DOHH2 (cell line): ENCODE results near the gene KCNK3.
"Not testable (repeated sequence)": the region's sequence is repeated elsewhere in the genome, so short reads cannot be mapped to it uniquely, and the experiment has no call there.

Source experiments
- H3F3A ChIP-seq: fragments of 200-600 bp; sonication (generic), shearing (Covaris generic); 2 replicates; pipeline ENCODE4 v1.6.0; 2016; ENCODE audit warnings: antibody characterized with exemption, mild to moderate bottlenecking; ENCODE audit not compliant: control insufficient read depth, insufficient read depth
- H3K27ac ChIP-seq: fragments of 200-600 bp; sonication (generic); 2 replicates; pipeline ENCODE4 v1.5.1; 2014; ENCODE audit warnings: low read depth, mild to moderate bottlenecking, low read length, moderate library complexity
- H3K27me3 ChIP-seq: fragments of 200-600 bp; sonication (generic); 2 replicates; pipeline ENCODE4 v1.6.1; 2014; ENCODE audit warnings: mild to moderate bottlenecking, low read length, mixed read lengths; ENCODE audit not compliant: control insufficient read depth
- H3K36me3 ChIP-seq: fragments of 200-600 bp; sonication (generic); 2 replicates; pipeline ENCODE4 v1.6.1; 2014; ENCODE audit warnings: mild to moderate bottlenecking, low read length, moderate library complexity, mixed read lengths; ENCODE audit not compliant: control insufficient read depth
- H3K4me1 ChIP-seq: fragments of 200-600 bp; sonication (generic); 2 replicates; pipeline ENCODE4 v1.6.1; 2014; ENCODE audit warnings: mild to moderate bottlenecking, low read length, mixed read lengths; ENCODE audit not compliant: control insufficient read depth
- H3K4me2 ChIP-seq: fragments of 200-600 bp; sonication (generic); 2 replicates; pipeline ENCODE4 v1.6.0; 2014; ENCODE audit warnings: mild to moderate bottlenecking, low read length, moderate library complexity
- H3K4me3 ChIP-seq: fragments of 200-600 bp; sonication (generic); 2 replicates; pipeline ENCODE4 v1.5.1; 2014; ENCODE audit warnings: mild to moderate bottlenecking, low read length, mixed read lengths
- H3K79me2 ChIP-seq: fragments of 200-600 bp; sonication (generic); 2 replicates; pipeline ENCODE4 v1.6.1; 2014; ENCODE audit warnings: mild to moderate bottlenecking, low read length, mixed read lengths; ENCODE audit not compliant: control insufficient read depth
- H3K9me2 ChIP-seq: fragments of 200-600 bp; sonication (generic); replicated peaks from 2 replicates; pipeline ENCODE4 v1.6.1; 2014; ENCODE audit warnings: mild to moderate bottlenecking, low read length, mixed read lengths; ENCODE audit not compliant: control insufficient read depth
- H3K9me3 ChIP-seq: fragments of 200-600 bp; sonication (generic); 2 replicates; pipeline ENCODE4 v1.6.1; 2014; ENCODE audit warnings: antibody characterized with exemption, low read length, mixed read lengths; ENCODE audit not compliant: control insufficient read depth, insufficient read depth
- H4K20me1 ChIP-seq: fragments of 200-600 bp; sonication (generic); 2 replicates; pipeline ENCODE4 v1.6.0; 2014; ENCODE audit warnings: low read depth, mild to moderate bottlenecking, antibody characterized with exemption, low read length, moderate library complexity; ENCODE audit not compliant: control insufficient read depth, insufficient read depth
- CTCF ChIP-seq: fragments of 200-600 bp; sonication (generic); IDR thresholded peaks from one replicate; pipeline ENCODE4 v1.5.1; 2014; ENCODE audit warnings: antibody characterized with exemption, mild to moderate bottlenecking, low read depth, low read length; ENCODE audit not compliant: poor library complexity, severe bottlenecking
- EZH2phosphoT487 ChIP-seq: fragments of 200-600 bp; sonication (generic); IDR thresholded peaks from 2 replicates; pipeline ENCODE4 v1.6.1; 2017; ENCODE audit warnings: borderline replicate concordance, mild to moderate bottlenecking, antibody characterized with exemption, low read length, moderate library complexity, mixed read lengths

The KCNK3 gene

GRCh38 chr2:26653207-26654060 is 39.1 kb upstream of the KCNK3 start:
- Histone ChIP-seq H4K20me1 (no peaks in the 10 kb centered on the region), H3K79me2 (no peaks in the 10 kb centered on the region), H3K27ac (no peak overlapping the region), H3K36me3 (no peaks in the 10 kb centered on the region), H3K27me3 (peaks cover under 1% of the 10 kb centered on the region; the same call in 1 of the 2 replicates), H3K9me2 (no peaks in the 10 kb centered on the region), H3K4me2 (no peak overlapping the region), H3K4me3 (no peak overlapping the region), H3F3A (no peaks in the 10 kb centered on the region), H3K4me1 (no peaks in the 10 kb centered on the region), H3K9me3 (no peaks in the 10 kb centered on the region)
- TF ChIP-seq CTCF (no peak), EZH2phosphoT487 (no peak)

- no peaks in the 10 kb centered on the region for H3K79me2 ChIP-seq
- no peak overlapping the region for H3K27ac ChIP-seq
- no peak overlapping the region for H3K4me2 ChIP-seq
- H3F3A ChIP-seq: no peaks in the 10 kb centered on the region
- no peaks in the 10 kb centered on the region for H3K9me3 ChIP-seq
- no peaks in the 10 kb centered on the region for H3K4me1 ChIP-seq
- no peak overlapping the region for H3K4me3 ChIP-seq
- H3K36me3 ChIP-seq: no peaks in the 10 kb centered on the region
- no peaks in the 10 kb centered on the region for H3K9me2 ChIP-seq
- no peaks in the 10 kb centered on the region for H4K20me1 ChIP-seq
- H3K27me3 ChIP-seq: no peaks in the 10 kb centered on the region
- TF ChIP-seq EZH2phosphoT487: no peak
- no peak for TF ChIP-seq CTCF
These were observed 38.5 kb upstream of the KCNK3 start for GRCh38 chr2:26654061-26654340.

GRCh38 chr2:26655120-26655519 is 37.4 kb upstream of the KCNK3 start:
- not testable (repeated sequence) for H3K36me3 ChIP-seq, H3K27ac ChIP-seq, H3K4me3 ChIP-seq, H3K9me3 ChIP-seq, H3K9me2 ChIP-seq, H3K27me3 ChIP-seq, H3K79me2 ChIP-seq, H3K4me1 ChIP-seq, H3F3A ChIP-seq, H3K4me2 ChIP-seq, H4K20me1 ChIP-seq

- H3K36me3 ChIP-seq: no peaks in the 10 kb centered on the region
- no peaks in the 10 kb centered on the region for H3F3A ChIP-seq
- H4K20me1 ChIP-seq: no peaks in the 10 kb centered on the region
- no peaks in the 10 kb centered on the region for H3K79me2 ChIP-seq
- TF ChIP-seq EZH2phosphoT487 (no peak), CTCF (no peak)
- no peaks in the 10 kb centered on the region for H3K27me3 ChIP-seq
- H3K4me3 ChIP-seq: no peak overlapping the region
- peaks cover 4% of the 10 kb centered on the region; the same call in 1 of the 2 replicates for H3K9me3 ChIP-seq
- H3K4me1 ChIP-seq: no peaks in the 10 kb centered on the region
- no peaks in the 10 kb centered on the region for H3K9me2 ChIP-seq
- no peak overlapping the region for H3K27ac ChIP-seq
- H3K4me2 ChIP-seq: no peak overlapping the region
These were observed 36.8 kb upstream of the KCNK3 start for GRCh38 chr2:26655611-26656195.
